GM12864 (cell line): ENCODE measurements around the gene SMIM41.

Experiments used
- DNase-seq: peaks from one replicate; pipeline ENCODE4 v3.0.0-alpha.2; 2011; ENCODE audit warnings: low read depth
- H3K4me3 ChIP-seq: 2 replicates; pipeline ENCODE4 v1.5.1; 2011; ENCODE audit warnings: mild to moderate bottlenecking, low read depth, low read length, control low read depth
- CTCF ChIP-seq: IDR thresholded peaks from 2 replicates; pipeline ENCODE4 v1.5.1; 2011; ENCODE audit warnings: low read depth, mild to moderate bottlenecking, moderate library complexity, low read length, control low read depth, inconsistent platforms; ENCODE audit errors: missing control alignments

The SMIM41 gene

GRCh38 chr12:52059582-52060497, 19.7 kb upstream of the SMIM41 start:
- no peak overlapping the region for H3K4me3 ChIP-seq
- DNase-seq: no peak
- TF ChIP-seq CTCF: no peak

GRCh38 chr12:52060498-52061177, 18.9 kb upstream of the SMIM41 start:
- H3K4me3 ChIP-seq: no peak overlapping the region
- no peak for TF ChIP-seq CTCF
- DNase-seq: no peak

GRCh38 chr12:52061470-52062166, 17.9 kb upstream of the SMIM41 start:
- no peak for TF ChIP-seq CTCF
- no peak overlapping the region for H3K4me3 ChIP-seq
- no peak for DNase-seq

- no peak for TF ChIP-seq CTCF
- no peak for DNase-seq
- H3K4me3 ChIP-seq: no peak overlapping the region
These were observed 17.1 kb upstream of the SMIM41 start for GRCh38 chr12:52062167-52063081.

GRCh38 chr12:52063082-52063924, 16.2 kb upstream of the SMIM41 start:
- no peak overlapping the region for H3K4me3 ChIP-seq
- DNase-seq: no peak
- TF ChIP-seq CTCF: no peak
